K562 (cell line): Measurements from ENCODE around the gene CCDC185. TPM values are rescaled to one million over a fixed set of nuclear protein-coding genes. Genes with fewer than 3 reads are reported as not detected.

Source experiments
- ARID4B ChIP-seq: sonication (generic); formaldehyde crosslinking; IDR thresholded peaks from 2 replicates; pipeline ENCODE4 v1.8.0; 2022; ENCODE audit warnings: mild to moderate bottlenecking, missing genetic modification reagents
- MEIS2 ChIP-seq: fragments of 450-650 bp; IDR thresholded peaks from 2 replicates; pipeline ENCODE4 v1.6.1; 2014; ENCODE audit warnings: mild to moderate bottlenecking; ENCODE audit not compliant: partially characterized antibody
- ZNF589 ChIP-seq: fragments of 200-800 bp; sonication (Bioruptor generic); IDR thresholded peaks from 2 replicates; pipeline ENCODE4 v1.6.1; 2016; ENCODE audit warnings: low read depth, missing genetic modification characterization, missing compliant biosample characterization
- polyA plus RNA-seq, 8 experiments: library from polyadenylated mRNA; depleted of rRNA in 4 of 8; stranded (reverse) in 5 of 8; unstranded in 3 of 8; fragments of >200 nt; fragmentation: Nextera tagmentation in 2 of 8; fragmentation: Illumina TruSeq in 1 of 8; extraction: Ambion mirVana in 2 of 8; extraction: Trizol in 1 of 8; gene quantifications; 2 replicates each; pipeline versions ENCODE4 v1.2.1 to v1.2.3, GENCODE V29; 2011 to 2014; ENCODE audit warnings: inconsistent platforms in 1 of 8, missing spikeins in 1 of 8
- total RNA-seq, 7 experiments: library from RNA; depleted of rRNA in 6 of 7; stranded (reverse); fragments of >200 nt in 6 of 7; fragmentation: Illumina TruSeq in 2 of 7; extraction: Trizol in 2 of 7; gene quantifications; 2 replicates each; pipeline versions ENCODE4 v1.2.1 to v1.2.3, GENCODE V29; 2011 to 2021; ENCODE audit warnings: low replicate concordance in 1 of 7
- TF ChIP-seq, protein P1 (sequence below): fragments of 250-450 bp; sonication (Bioruptor Pico); IDR thresholded peaks from 2 replicates; pipeline ENCODE4 v1.8.0; 2021; ENCODE audit warnings: borderline replicate concordance, mild to moderate bottlenecking, moderate library complexity; ENCODE audit not compliant: poor library complexity, severe bottlenecking
- TF ChIP-seq, protein P2 (sequence below): sonication (generic); formaldehyde crosslinking; IDR thresholded peaks from 2 replicates; pipeline ENCODE4 v1.8.0; 2023; ENCODE audit warnings: missing genetic modification reagents, mild to moderate bottlenecking, borderline replicate concordance

Gene CCDC185
- total and polyA plus RNA-seq, 9 of the 15 experiments (the other 6 are each of a cell fraction or from before 2014, with no cell fraction given): not detected

DNA sequence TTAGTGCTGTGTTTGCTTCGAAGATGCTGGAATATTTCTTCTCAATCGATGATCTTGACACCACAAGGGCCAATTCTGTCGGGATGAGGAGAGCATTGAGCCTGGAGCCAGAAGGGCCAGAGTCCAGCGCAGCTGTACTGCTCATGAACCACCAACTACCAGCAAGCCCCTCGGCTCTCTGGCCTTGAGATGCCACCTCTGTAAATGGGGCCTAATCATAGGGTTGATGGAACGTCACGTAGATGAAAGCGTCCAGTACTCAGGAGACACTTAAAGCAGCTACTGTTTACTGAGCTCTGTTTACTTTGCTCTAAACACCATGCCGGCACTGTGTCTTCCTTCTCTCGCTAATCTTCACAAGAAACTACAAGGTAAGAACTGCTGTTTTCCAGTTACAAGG is 26.3 kb downstream of the CCDC185 start (continued):
- TF ChIP-seq ARID4B (CRISPR knock-in tag): no peak
- TF ChIP-seq, protein P1, sequence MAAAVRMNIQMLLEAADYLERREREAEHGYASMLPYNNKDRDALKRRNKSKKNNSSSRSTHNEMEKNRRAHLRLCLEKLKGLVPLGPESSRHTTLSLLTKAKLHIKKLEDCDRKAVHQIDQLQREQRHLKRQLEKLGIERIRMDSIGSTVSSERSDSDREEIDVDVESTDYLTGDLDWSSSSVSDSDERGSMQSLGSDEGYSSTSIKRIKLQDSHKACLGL (CRISPR knock-in tag): no peak
- TF ChIP-seq MEIS2: no peak
- TF ChIP-seq, protein P2, sequence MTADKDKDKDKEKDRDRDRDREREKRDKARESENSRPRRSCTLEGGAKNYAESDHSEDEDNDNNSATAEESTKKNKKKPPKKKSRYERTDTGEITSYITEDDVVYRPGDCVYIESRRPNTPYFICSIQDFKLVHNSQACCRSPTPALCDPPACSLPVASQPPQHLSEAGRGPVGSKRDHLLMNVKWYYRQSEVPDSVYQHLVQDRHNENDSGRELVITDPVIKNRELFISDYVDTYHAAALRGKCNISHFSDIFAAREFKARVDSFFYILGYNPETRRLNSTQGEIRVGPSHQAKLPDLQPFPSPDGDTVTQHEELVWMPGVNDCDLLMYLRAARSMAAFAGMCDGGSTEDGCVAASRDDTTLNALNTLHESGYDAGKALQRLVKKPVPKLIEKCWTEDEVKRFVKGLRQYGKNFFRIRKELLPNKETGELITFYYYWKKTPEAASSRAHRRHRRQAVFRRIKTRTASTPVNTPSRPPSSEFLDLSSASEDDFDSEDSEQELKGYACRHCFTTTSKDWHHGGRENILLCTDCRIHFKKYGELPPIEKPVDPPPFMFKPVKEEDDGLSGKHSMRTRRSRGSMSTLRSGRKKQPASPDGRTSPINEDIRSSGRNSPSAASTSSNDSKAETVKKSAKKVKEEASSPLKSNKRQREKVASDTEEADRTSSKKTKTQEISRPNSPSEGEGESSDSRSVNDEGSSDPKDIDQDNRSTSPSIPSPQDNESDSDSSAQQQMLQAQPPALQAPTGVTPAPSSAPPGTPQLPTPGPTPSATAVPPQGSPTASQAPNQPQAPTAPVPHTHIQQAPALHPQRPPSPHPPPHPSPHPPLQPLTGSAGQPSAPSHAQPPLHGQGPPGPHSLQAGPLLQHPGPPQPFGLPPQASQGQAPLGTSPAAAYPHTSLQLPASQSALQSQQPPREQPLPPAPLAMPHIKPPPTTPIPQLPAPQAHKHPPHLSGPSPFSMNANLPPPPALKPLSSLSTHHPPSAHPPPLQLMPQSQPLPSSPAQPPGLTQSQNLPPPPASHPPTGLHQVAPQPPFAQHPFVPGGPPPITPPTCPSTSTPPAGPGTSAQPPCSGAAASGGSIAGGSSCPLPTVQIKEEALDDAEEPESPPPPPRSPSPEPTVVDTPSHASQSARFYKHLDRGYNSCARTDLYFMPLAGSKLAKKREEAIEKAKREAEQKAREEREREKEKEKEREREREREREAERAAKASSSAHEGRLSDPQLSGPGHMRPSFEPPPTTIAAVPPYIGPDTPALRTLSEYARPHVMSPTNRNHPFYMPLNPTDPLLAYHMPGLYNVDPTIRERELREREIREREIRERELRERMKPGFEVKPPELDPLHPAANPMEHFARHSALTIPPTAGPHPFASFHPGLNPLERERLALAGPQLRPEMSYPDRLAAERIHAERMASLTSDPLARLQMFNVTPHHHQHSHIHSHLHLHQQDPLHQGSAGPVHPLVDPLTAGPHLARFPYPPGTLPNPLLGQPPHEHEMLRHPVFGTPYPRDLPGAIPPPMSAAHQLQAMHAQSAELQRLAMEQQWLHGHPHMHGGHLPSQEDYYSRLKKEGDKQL (CRISPR knock-in tag): no peak
- no peak for TF ChIP-seq ZNF589 (CRISPR knock-in tag)
